HG03045 (cell line): ENCODE results near the gene CACNA1I.

Experiments used
- ATAC-seq: cut with Tn5 transposase; IDR thresholded peaks from one replicate; pipeline ENCODE4 v1.9.1; 2021; ENCODE audit warnings: mild to moderate bottlenecking, moderate library complexity; ENCODE audit not compliant: unreplicated experiment

Gene CACNA1I

GRCh38 chr22:39714321-39714720 is 143.8 kb downstream of the CACNA1I start:
- ATAC-seq, result no peak

GRCh38 chr22:39715778-39716495 is 145.4 kb downstream of the CACNA1I start:
- no peak for ATAC-seq

- no peak for ATAC-seq
Measured at GRCh38 chr22:39716534-39716933, 146.0 kb downstream of the CACNA1I start.

- ATAC-seq, result no peak
Measured at GRCh38 chr22:39717099-39717498, 146.5 kb downstream of the CACNA1I start.

GRCh38 chr22:39718206-39718605 is 147.7 kb downstream of the CACNA1I start:
- no peak for ATAC-seq

- no peak for ATAC-seq
Measured at GRCh38 chr22:39718921-39719475, 148.4 kb downstream of the CACNA1I start.

- no peak for ATAC-seq
Measured at GRCh38 chr22:39719559-39720450, 149.3 kb downstream of the CACNA1I start.

- ATAC-seq, result no peak
Measured at GRCh38 chr22:39721206-39722031, 150.9 kb downstream of the CACNA1I start.

- no peak for ATAC-seq
Measured at GRCh38 chr22:39722032-39722325, 151.4 kb downstream of the CACNA1I start.

GRCh38 chr22:39722501-39722900 is 151.9 kb downstream of the CACNA1I start:
- no peak for ATAC-seq

GRCh38 chr22:39723463-39723862 is 152.9 kb downstream of the CACNA1I start:
- no peak for ATAC-seq

- no peak for ATAC-seq
Measured at GRCh38 chr22:39723899-39724351, 153.4 kb downstream of the CACNA1I start.

- no peak for ATAC-seq
Measured at GRCh38 chr22:39724390-39724789, 153.8 kb downstream of the CACNA1I start.

GRCh38 chr22:39724857-39725256 is 154.3 kb downstream of the CACNA1I start:
- no peak for ATAC-seq

- ATAC-seq, result no peak
Measured at GRCh38 chr22:39725351-39726035, 154.9 kb downstream of the CACNA1I start.

GRCh38 chr22:39727541-39727940 is 157.0 kb downstream of the CACNA1I start:
- no peak for ATAC-seq

GRCh38 chr22:39728236-39728860 is 157.8 kb downstream of the CACNA1I start:
- ATAC-seq, result no peak

- ATAC-seq, result no peak
Measured at GRCh38 chr22:39729141-39729934, 158.8 kb downstream of the CACNA1I start.

- no peak for ATAC-seq
Measured at GRCh38 chr22:39731481-39731880, 160.9 kb downstream of the CACNA1I start.
